Activated B cell treated with CpG ODN at 0.5 μM for 24 hours (primary cell): Measurements from ENCODE around the gene WDR91. TPM values are rescaled to one million over a fixed set of nuclear protein-coding genes. Genes with fewer than 3 reads are reported as not detected.
"Not testable (repeated sequence)": the region's sequence is repeated elsewhere in the genome, so short reads cannot be mapped to it uniquely, and the experiment has no call there.

ENCODE experiments used
- ATAC-seq: fragments of 200-7000 bp; cut with Tn5 transposase; one replicate; pipeline ENCODE4 v1.10.0; 2021; ENCODE audit warnings: low read depth, mild to moderate bottlenecking, moderate library complexity
- CTCF ChIA-PET: fragments of 350-600 bp; sonication (Branson Sonifier 250); formaldehyde crosslinking; loops from one replicate; lab custom pipeline; 2021; ENCODE audit warnings: antibody characterized with exemption; lab: Charles Lee
- POLR2A ChIA-PET: fragments of 350-600 bp; sonication (Branson Sonifier 250); formaldehyde crosslinking; loops from one replicate; lab custom pipeline; 2021; ENCODE audit warnings: antibody characterized with exemption; lab: Charles Lee
- DNase-seq: peaks from one replicate; pipeline ENCODE4 v3.0.0; 2022
- H3K27ac Mint-ChIP-seq: one replicate; pipeline ENCODE4 v1.8.0; 2020; ENCODE audit warnings: mixed read lengths
- H3K27me3 Mint-ChIP-seq: one replicate; pipeline ENCODE4 v1.8.0; 2021; ENCODE audit warnings: mixed read lengths
- H3K36me3 Mint-ChIP-seq: one replicate; pipeline ENCODE4 v1.8.0; 2021; ENCODE audit warnings: low read depth, mixed read lengths
- H3K4me1 Mint-ChIP-seq: one replicate; pipeline ENCODE4 v1.8.0; 2021; ENCODE audit warnings: mixed read lengths
- H3K4me3 Mint-ChIP-seq: one replicate; pipeline ENCODE4 v1.8.0; 2020; ENCODE audit warnings: mild to moderate bottlenecking, mixed read lengths
- H3K9me3 Mint-ChIP-seq: one replicate; pipeline ENCODE4 v1.8.0; 2020; ENCODE audit warnings: mixed read lengths
- CTCF ChIP-seq: fragments of 200-600 bp; IDR thresholded peaks from one replicate; pipeline ENCODE4 v1.8.0; 2022; ENCODE audit warnings: antibody characterized with exemption, mild to moderate bottlenecking
- intact Hi-C: fragments of 100-400 bp; cut with micrococcal nuclease; formaldehyde crosslinking; loops from one replicate; pipeline ENCODE4 v1.15.1; 2024
- total RNA-seq: library from RNA; stranded (reverse); gene quantifications from 2 replicates; pipeline ENCODE4 v1.2.3, GENCODE V29; 2022

WDR91 gene
- total RNA-seq, 1 donor from 2014 or later, result 60.1 TPM

GRCh38 chr7:135178364-135178763, 33.0 kb downstream of the WDR91 start:
- H3K9me3 Mint-ChIP-seq, result peaks cover 16% of the 10 kb centered on the region
- intact Hi-C loops, result loop anchor here (10.0 kb wide), 1 partner anchor 486 kb away; the partner anchor contains the start of gene STMP1
- no peak for TF ChIP-seq CTCF
- ChIA-PET CTCF (no interaction called here), POLR2A (interaction anchor here (1.2 to 4.2 kb wide), 4 partner anchors 8 to 12 kb away, joined by 3 to 18 read pairs (median 12); partner anchors contain the start of gene CYREN)
- H3K27ac Mint-ChIP-seq, result no peak overlapping the region
- peaks cover 48% of the 10 kb centered on the region for H3K36me3 Mint-ChIP-seq
- ATAC-seq, result no peak
- no peak overlapping the region for H3K4me3 Mint-ChIP-seq
- no peaks in the 10 kb centered on the region for H3K4me1 Mint-ChIP-seq
- no peak for DNase-seq
- H3K27me3 Mint-ChIP-seq, result no peaks in the 10 kb centered on the region

- POLR2A ChIA-PET, result interaction anchor here (2.4 kb wide), 1 partner anchor 10 kb away, joined by 11 read pairs; no protein-coding TSS in a partner anchor
- no peak overlapping the region for H3K4me3 Mint-ChIP-seq
- no peak for TF ChIP-seq CTCF
- peaks cover 36% of the 10 kb centered on the region for H3K36me3 Mint-ChIP-seq
- ATAC-seq, result no peak
- H3K4me1 Mint-ChIP-seq, result peaks cover 5% of the 10 kb centered on the region
- CTCF ChIA-PET, result interaction anchor here (1.2 kb wide), 1 partner anchor 19 kb away, joined by 3 read pairs; no protein-coding TSS in a partner anchor
- intact Hi-C loops, result loop anchor here (10.0 kb wide), 1 partner anchor 488 kb away; the partner anchor contains the start of gene STMP1
- H3K27me3 Mint-ChIP-seq, result no peaks in the 10 kb centered on the region
- DNase-seq, result no peak
- H3K27ac Mint-ChIP-seq, result no peak overlapping the region
- peaks cover 10% of the 10 kb centered on the region for H3K9me3 Mint-ChIP-seq
Observed at GRCh38 chr7:135177028-135177696, 34.2 kb downstream of the WDR91 start.

GRCh38 chr7:135175931-135176330, 35.4 kb downstream of the WDR91 start:
- no peaks in the 10 kb centered on the region for H3K27me3 Mint-ChIP-seq
- H3K4me3 Mint-ChIP-seq, result no peak overlapping the region
- intact Hi-C loops, result loop anchor here (10.0 kb wide), 1 partner anchor 489 kb away; the partner anchor contains the start of gene STMP1

GRCh38 chr7:135174941-135175340, 36.4 kb downstream of the WDR91 start:
- DNase-seq (no peak), ATAC-seq (no peak)
- no peak overlapping the region for H3K27ac Mint-ChIP-seq
- no peaks in the 10 kb centered on the region for H3K9me3 Mint-ChIP-seq
- CTCF ChIA-PET, result interaction anchor here (0.7 kb wide), 1 partner anchor 34 kb away, joined by 3 read pairs; no protein-coding TSS in a partner anchor
- H3K4me1 Mint-ChIP-seq, result peaks cover 17% of the 10 kb centered on the region
- no peak for TF ChIP-seq CTCF
- H3K36me3 Mint-ChIP-seq, result peaks cover 17% of the 10 kb centered on the region
- no peaks in the 10 kb centered on the region for H3K27me3 Mint-ChIP-seq
- intact Hi-C loops, result loop anchor here (5.0 to 10.0 kb wide), 3 partner anchors 97 to 490 kb away; partner anchors contain the start of genes NUP205 and STMP1
- H3K4me3 Mint-ChIP-seq, result no peak overlapping the region
- POLR2A ChIA-PET, result interaction anchor here (1.0 kb wide), 1 partner anchor 188 kb away, joined by 3 read pairs; no protein-coding TSS in a partner anchor

More at GRCh38 chr7:135175931-135176330, 35.4 kb downstream of the WDR91 start:
- peaks cover 3% of the 10 kb centered on the region for H3K9me3 Mint-ChIP-seq
- ATAC-seq (no peak), DNase-seq (no peak)
- TF ChIP-seq CTCF, result no peak
- POLR2A ChIA-PET, result interaction anchor here (2.4 kb wide), 1 partner anchor 11 kb away, joined by 11 read pairs; no protein-coding TSS in a partner anchor
- CTCF ChIA-PET, result interaction anchor here (1.2 kb wide), 1 partner anchor 20 kb away, joined by 3 read pairs; no protein-coding TSS in a partner anchor
- H3K36me3 Mint-ChIP-seq, result peaks cover 25% of the 10 kb centered on the region
- peaks cover 15% of the 10 kb centered on the region for H3K4me1 Mint-ChIP-seq
- H3K27ac Mint-ChIP-seq, result no peak overlapping the region

- ATAC-seq, H3K27ac Mint-ChIP-seq, H3K9me3 Mint-ChIP-seq, H3K4me3 Mint-ChIP-seq, CTCF ChIA-PET, H3K27me3 Mint-ChIP-seq, DNase-seq: not testable (repeated sequence)
- Mint-ChIP-seq H3K4me1 (peaks cover 27% of the 10 kb centered on the region), H3K36me3 (peaks cover 20% of the 10 kb centered on the region)
- intact Hi-C loops, result loop anchor here (5.0 to 10.0 kb wide), 3 partner anchors 98 to 491 kb away; partner anchors contain the start of genes NUP205 and STMP1
- POLR2A ChIA-PET, result interaction anchor here (0.9 to 1.0 kb wide), 2 partner anchors 14 to 187 kb away, joined by 3 read pairs; no protein-coding TSS in a partner anchor
Observed at GRCh38 chr7:135173916-135174315, 37.4 kb downstream of the WDR91 start.

- not testable (repeated sequence) for DNase-seq, H3K27me3 Mint-ChIP-seq, H3K9me3 Mint-ChIP-seq, ATAC-seq
- Mint-ChIP-seq H3K36me3 (peaks cover 36% of the 10 kb centered on the region), H3K4me1 (peaks cover 48% of the 10 kb centered on the region), H3K4me3 (peak overlapping the region; percentile 92), H3K27ac (peak overlapping the region; percentile 95)
- intact Hi-C loops, result loop anchor here (1.0 to 10.0 kb wide), 5 partner anchors 17 to 493 kb away; partner anchors contain the start of genes NUP205 and STMP1
- POLR2A ChIA-PET, result interaction anchor here (1.2 to 6.0 kb wide), 13 partner anchors 8 to 738 kb away, joined by 3 to 125 read pairs (median 18); partner anchors contain the start of genes AGBL3, BPGM, STMP1 and TMEM140
- CTCF ChIA-PET, result interaction anchor here (0.7 to 3.6 kb wide), 16 partner anchors 9 to 739 kb away, joined by 3 to 51 read pairs (median 4); partner anchors contain the start of genes AGBL3, BPGM and TMEM140
Observed at GRCh38 chr7:135171581-135172291, 39.6 kb downstream of the WDR91 start.

- not testable (repeated sequence) for DNase-seq
Observed at GRCh38 chr7:135170998-135171481, 40.3 kb downstream of the WDR91 start.

More at GRCh38 chr7:135170998-135171481, 40.3 kb downstream of the WDR91 start:
- CTCF ChIA-PET, result interaction anchor here (0.6 to 3.6 kb wide), 17 partner anchors 10 to 738 kb away, joined by 3 to 51 read pairs (median 4); partner anchors contain the start of genes AGBL3, BPGM and TMEM140
- intact Hi-C loops, result loop anchor here (1.0 to 10.0 kb wide), 13 partner anchors 10 to 538 kb away; partner anchors contain the start of genes BPGM, NUP205, STMP1 and TMEM140
- Mint-ChIP-seq H3K4me3 (peak overlapping the region; percentile 92), H3K27ac (peak overlapping the region; percentile 95), H3K36me3 (peaks cover 37% of the 10 kb centered on the region), H3K4me1 (peaks cover 54% of the 10 kb centered on the region)
- not testable (repeated sequence) for H3K27me3 Mint-ChIP-seq, H3K9me3 Mint-ChIP-seq
- POLR2A ChIA-PET, result interaction anchor here (0.6 to 6.0 kb wide), 19 partner anchors 9 to 737 kb away, joined by 3 to 125 read pairs (median 10); partner anchors contain the start of genes AGBL3, BPGM, STMP1 and TMEM140
- peak; percentile 25 for ATAC-seq
